Tibial nerve (tissue), 4 donors: ENCODE measurements around the gene MAPRE2. TPM values are rescaled to one million over a fixed set of nuclear protein-coding genes. Genes with fewer than 3 reads are reported as not detected.

ENCODE experiments used
- DNase-seq, 2 donors: peaks; one replicate each; pipeline ENCODE4 v3.0.0-alpha.2; 2019; ENCODE audit warnings: low spot score in 2 of 2
- H3K27ac ChIP-seq, 4 donors: fragments of 200-600 bp; sonication (generic) in 3 of 4; one replicate each; pipeline ENCODE4 v1.5.1; 2017 to 2019; ENCODE audit warnings: mild to moderate bottlenecking in 1 of 4
- H3K27me3 ChIP-seq, 2 donors: fragments of 200-600 bp; sonication (generic) in 1 of 2; one replicate each; pipeline versions ENCODE4 v1.5.1 to v1.6.0; 2017 to 2019
- H3K36me3 ChIP-seq, 3 donors: fragments of 200-600 bp; sonication (generic); one replicate each; pipeline ENCODE4 v1.5.1; 2018 to 2019
- H3K4me1 ChIP-seq, 4 donors: fragments of 200-600 bp; sonication (generic) in 3 of 4; one replicate each; pipeline ENCODE4 v1.5.1; 2017 to 2019
- H3K4me3 ChIP-seq, 4 donors: fragments of 200-600 bp; sonication (generic) in 3 of 4; one replicate each; pipeline ENCODE4 v1.5.1; 2017 to 2019; ENCODE audit warnings: mild to moderate bottlenecking in 1 of 4, moderate library complexity in 1 of 4
- H3K9me3 ChIP-seq, 4 donors: fragments of 200-600 bp; sonication (generic) in 3 of 4; one replicate each; pipeline ENCODE4 v1.5.1; 2017 to 2019
- CTCF ChIP-seq, 5 experiments: fragments of 200-600 bp in 3 of 5; fragments of 450-650 bp in 2 of 5; sonication (generic) in 3 of 5; IDR thresholded peaks; one replicate each; pipeline ENCODE4 v1.5.1; 2016 to 2019; ENCODE audit warnings: antibody characterized with exemption in 5 of 5, mild to moderate bottlenecking in 3 of 5, moderate library complexity in 2 of 5
- EP300 ChIP-seq, 2 donors: sonication (generic); formaldehyde crosslinking; IDR thresholded peaks; one replicate each; pipeline ENCODE4 v1.6.1; 2017; ENCODE audit warnings: antibody characterized with exemption in 2 of 2, mild to moderate bottlenecking in 1 of 2
- POLR2A ChIP-seq, 2 donors: fragments of 450-650 bp; IDR thresholded peaks; one replicate each; pipeline ENCODE4 v1.6.1; 2017; ENCODE audit warnings: antibody characterized with exemption in 2 of 2, mild to moderate bottlenecking in 2 of 2, moderate library complexity in 2 of 2
- WGBS, 2 donors: methylation state at CpG; one replicate each; pipeline ENCODE4 v1.1.5; 2018; 5-methylcytosine and 5-hydroxymethylcytosine counted together
- total RNA-seq, 4 donors: library from RNA; depleted of rRNA; stranded (reverse); fragments of >200 nt; gene quantifications; one replicate each; pipeline ENCODE4 v1.1.0, GENCODE V29; 2016

The MAPRE2 gene
- total RNA-seq, 4 donors from 2014 or later = 18.9 to 33.3 (median 29.4) TPM

GRCh38 chr18:35132021-35132902 lies 91.0 kb downstream of the MAPRE2 start:
- TF ChIP-seq EP300 (IDR thresholded peaks at IDR 0.05) (peak in 1 of 2 donors; percentile 43), CTCF (IDR thresholded peaks at IDR 0.05) (no peak)
- WGBS, 2 donors = 42 to 50% methylated on average over 10 of the region's 10 CpGs
- no peak overlapping the region for H3K4me3 ChIP-seq
- H3K9me3 ChIP-seq = no peaks in the 10 kb centered on the region
- peak overlapping the region in 3 of 4 donors; percentile 23 to 81 (median 71) for H3K27ac ChIP-seq
- H3K27me3 ChIP-seq = no peaks in the 10 kb centered on the region
- peaks cover 0 to 18% (median 4%) of the 10 kb centered on the region in 4 donors for H3K4me1 ChIP-seq
- no peak for DNase-seq
- peaks cover 0 to 64% (median 9%) of the 10 kb centered on the region in 3 donors for H3K36me3 ChIP-seq

GRCh38 chr18:35134190-35134730 lies 93.0 kb downstream of the MAPRE2 start:
- H3K36me3 ChIP-seq = peaks cover 0 to 49% (median 0%) of the 10 kb centered on the region in 3 donors
- 86 to 90% methylated on average over 6 of the region's 6 CpGs for WGBS, 2 donors
- TF ChIP-seq CTCF (IDR thresholded peaks at IDR 0.05) (no peak), EP300 (IDR thresholded peaks at IDR 0.05) (no peak), POLR2A (IDR thresholded peaks at IDR 0.05) (no peak)

GRCh38 chr18:35134791-35135531 lies 93.7 kb downstream of the MAPRE2 start:
- 78 to 79% methylated on average over 4 of the region's 4 CpGs for WGBS, 2 donors
- H3K9me3 ChIP-seq = no peaks in the 10 kb centered on the region
- DNase-seq = no peak
- peaks cover 0 to 47% (median 0%) of the 10 kb centered on the region in 3 donors for H3K36me3 ChIP-seq
- H3K4me1 ChIP-seq = peaks cover 0 to 26% (median 4%) of the 10 kb centered on the region in 4 donors
- TF ChIP-seq POLR2A (IDR thresholded peaks at IDR 0.05) (no peak), EP300 (IDR thresholded peaks at IDR 0.05) (no peak), CTCF (IDR thresholded peaks at IDR 0.05) (no peak)
- no peak overlapping the region for H3K4me3 ChIP-seq
- peak overlapping the region in 1 of 4 donors; percentile 26 for H3K27ac ChIP-seq
- no peaks in the 10 kb centered on the region for H3K27me3 ChIP-seq

More at GRCh38 chr18:35134190-35134730, 93.0 kb downstream of the MAPRE2 start:
- no peak for DNase-seq
- no peaks in the 10 kb centered on the region for H3K27me3 ChIP-seq
- H3K9me3 ChIP-seq = no peaks in the 10 kb centered on the region
- H3K27ac ChIP-seq = no peak overlapping the region
- H3K4me1 ChIP-seq = peaks cover 0 to 25% (median 4%) of the 10 kb centered on the region in 4 donors
- H3K4me3 ChIP-seq = no peak overlapping the region

- TF ChIP-seq CTCF (IDR thresholded peaks at IDR 0.05) = no peak
- Histone ChIP-seq H3K36me3 (peaks cover 0 to 58% (median 0%) of the 10 kb centered on the region in 3 donors), H3K27me3 (no peaks in the 10 kb centered on the region)
These were observed 95.0 kb downstream of the MAPRE2 start for GRCh38 chr18:35136248-35136647.

More at GRCh38 chr18:35136248-35136647, 95.0 kb downstream of the MAPRE2 start:
- no peak for DNase-seq
- 96 to 97% methylated on average over 3 of the region's 3 CpGs for WGBS, 2 donors
- H3K4me3 ChIP-seq = no peak overlapping the region
- peaks cover 0 to 25% (median 4%) of the 10 kb centered on the region in 4 donors for H3K4me1 ChIP-seq
- no peak overlapping the region for H3K27ac ChIP-seq
- no peaks in the 10 kb centered on the region for H3K9me3 ChIP-seq
